Type B pancreatic cell (in vitro differentiated cells): Measurements from ENCODE around the gene PLA2G4E. TPM values are rescaled to one million over a fixed set of nuclear protein-coding genes. Genes with fewer than 3 reads are reported as not detected.

Experiments used
- DNase-seq: peaks from one replicate; pipeline ENCODE4 v3.0.0; 2021; ENCODE audit warnings: mixed read lengths; ENCODE audit not compliant: unreplicated experiment; ENCODE audit errors: extremely low spot score
- H3K27ac Mint-ChIP-seq: 2 replicates; pipeline ENCODE4 v1.8.0; 2021; ENCODE audit warnings: mild to moderate bottlenecking, mixed read lengths
- H3K27me3 Mint-ChIP-seq: 2 replicates; pipeline ENCODE4 v1.8.0; 2021; ENCODE audit warnings: mixed read lengths
- H3K36me3 Mint-ChIP-seq: 2 replicates; pipeline ENCODE4 v1.8.0; 2021; ENCODE audit warnings: mixed read lengths
- H3K4me1 Mint-ChIP-seq: one replicate; pipeline ENCODE4 v1.8.0; 2021; ENCODE audit warnings: mixed read lengths; ENCODE audit not compliant: unreplicated experiment
- H3K4me3 Mint-ChIP-seq: 2 replicates; pipeline ENCODE4 v1.8.0; 2021; ENCODE audit warnings: mild to moderate bottlenecking, mixed read lengths
- H3K9me3 Mint-ChIP-seq: 2 replicates; pipeline ENCODE4 v1.8.0; 2021; ENCODE audit warnings: mixed read lengths
- long read RNA-seq: library from polyadenylated mRNA; unstranded; transcript quantifications from one replicate; pipeline ENCODE4 v2.0.0, GENCODE V29; 2020
- total RNA-seq: library from RNA; stranded (reverse); gene quantifications from 2 replicates; pipeline ENCODE4 v1.2.1, GENCODE V29; 2021; ENCODE audit warnings: low replicate concordance
- TF ChIP-seq, protein P1 (sequence below): fragments of 200-600 bp; sonication (generic); conservative IDR thresholded peaks from 2 replicates; pipeline ENCODE4 v1.5.0; 2021; ENCODE audit warnings: antibody characterized with exemption, mild to moderate bottlenecking

PLA2G4E gene, protein sequence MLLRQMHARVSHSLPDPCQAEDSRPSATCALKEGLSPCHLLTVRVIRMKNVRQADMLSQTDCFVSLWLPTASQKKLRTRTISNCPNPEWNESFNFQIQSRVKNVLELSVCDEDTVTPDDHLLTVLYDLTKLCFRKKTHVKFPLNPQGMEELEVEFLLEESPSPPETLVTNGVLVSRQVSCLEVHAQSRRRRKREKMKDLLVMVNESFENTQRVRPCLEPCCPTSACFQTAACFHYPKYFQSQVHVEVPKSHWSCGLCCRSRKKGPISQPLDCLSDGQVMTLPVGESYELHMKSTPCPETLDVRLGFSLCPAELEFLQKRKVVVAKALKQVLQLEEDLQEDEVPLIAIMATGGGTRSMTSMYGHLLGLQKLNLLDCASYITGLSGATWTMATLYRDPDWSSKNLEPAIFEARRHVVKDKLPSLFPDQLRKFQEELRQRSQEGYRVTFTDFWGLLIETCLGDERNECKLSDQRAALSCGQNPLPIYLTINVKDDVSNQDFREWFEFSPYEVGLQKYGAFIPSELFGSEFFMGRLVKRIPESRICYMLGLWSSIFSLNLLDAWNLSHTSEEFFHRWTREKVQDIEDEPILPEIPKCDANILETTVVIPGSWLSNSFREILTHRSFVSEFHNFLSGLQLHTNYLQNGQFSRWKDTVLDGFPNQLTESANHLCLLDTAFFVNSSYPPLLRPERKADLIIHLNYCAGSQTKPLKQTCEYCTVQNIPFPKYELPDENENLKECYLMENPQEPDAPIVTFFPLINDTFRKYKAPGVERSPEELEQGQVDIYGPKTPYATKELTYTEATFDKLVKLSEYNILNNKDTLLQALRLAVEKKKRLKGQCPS
- 0.12 TPM in 1 of 2 replicates, not detected in the other for total RNA-seq
- long read RNA-seq, result 0 reads

DNA sequence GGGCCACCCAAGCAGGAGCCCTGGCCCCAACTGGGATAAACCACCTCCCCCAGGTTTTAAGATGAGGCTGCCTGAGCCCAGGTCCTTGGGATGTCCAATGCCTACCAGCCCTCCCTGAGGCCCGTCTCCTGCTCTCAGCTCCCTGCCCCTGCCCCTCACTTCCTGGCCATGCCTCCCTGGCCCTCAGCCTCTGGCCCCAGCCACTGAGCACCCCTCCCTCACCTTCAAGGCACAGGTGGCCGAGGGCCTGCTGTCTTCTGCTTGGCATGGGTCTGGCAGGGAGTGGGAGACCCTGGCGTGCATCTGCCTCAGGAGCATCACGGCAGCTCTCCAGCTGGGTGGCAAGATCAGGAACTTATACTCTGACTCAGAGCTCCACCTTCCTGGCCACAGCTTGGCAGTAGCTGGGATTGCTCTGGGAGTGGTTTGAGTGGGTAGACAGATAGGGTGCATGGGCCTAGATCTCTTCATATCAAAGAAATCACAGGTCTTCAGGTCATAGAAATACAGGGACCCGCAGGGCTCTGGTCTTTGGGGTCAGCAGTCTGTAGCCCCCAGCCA is at the start of gene PLA2G4E:
TSS of gene PLA2G4E (minus strand) at position 330 of the 561 bp plus-strand sequence. CDS start at position 318, 12 bp downstream.
- Mint-ChIP-seq H3K4me3 (no peak within 1 kb of the TSS), H3K27me3 (peaks cover 9% of the 10 kb centered on the region), H3K27ac (peak within 1 kb of the TSS; percentile 50), H3K9me3 (peaks cover 9% of the 10 kb centered on the region), H3K36me3 (no peaks in the 10 kb centered on the region), H3K4me1 (no peaks in the 10 kb centered on the region)
- DNase-seq, result no peak
- TF ChIP-seq, protein P1, sequence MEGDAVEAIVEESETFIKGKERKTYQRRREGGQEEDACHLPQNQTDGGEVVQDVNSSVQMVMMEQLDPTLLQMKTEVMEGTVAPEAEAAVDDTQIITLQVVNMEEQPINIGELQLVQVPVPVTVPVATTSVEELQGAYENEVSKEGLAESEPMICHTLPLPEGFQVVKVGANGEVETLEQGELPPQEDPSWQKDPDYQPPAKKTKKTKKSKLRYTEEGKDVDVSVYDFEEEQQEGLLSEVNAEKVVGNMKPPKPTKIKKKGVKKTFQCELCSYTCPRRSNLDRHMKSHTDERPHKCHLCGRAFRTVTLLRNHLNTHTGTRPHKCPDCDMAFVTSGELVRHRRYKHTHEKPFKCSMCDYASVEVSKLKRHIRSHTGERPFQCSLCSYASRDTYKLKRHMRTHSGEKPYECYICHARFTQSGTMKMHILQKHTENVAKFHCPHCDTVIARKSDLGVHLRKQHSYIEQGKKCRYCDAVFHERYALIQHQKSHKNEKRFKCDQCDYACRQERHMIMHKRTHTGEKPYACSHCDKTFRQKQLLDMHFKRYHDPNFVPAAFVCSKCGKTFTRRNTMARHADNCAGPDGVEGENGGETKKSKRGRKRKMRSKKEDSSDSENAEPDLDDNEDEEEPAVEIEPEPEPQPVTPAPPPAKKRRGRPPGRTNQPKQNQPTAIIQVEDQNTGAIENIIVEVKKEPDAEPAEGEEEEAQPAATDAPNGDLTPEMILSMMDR, result no peak

DNA sequence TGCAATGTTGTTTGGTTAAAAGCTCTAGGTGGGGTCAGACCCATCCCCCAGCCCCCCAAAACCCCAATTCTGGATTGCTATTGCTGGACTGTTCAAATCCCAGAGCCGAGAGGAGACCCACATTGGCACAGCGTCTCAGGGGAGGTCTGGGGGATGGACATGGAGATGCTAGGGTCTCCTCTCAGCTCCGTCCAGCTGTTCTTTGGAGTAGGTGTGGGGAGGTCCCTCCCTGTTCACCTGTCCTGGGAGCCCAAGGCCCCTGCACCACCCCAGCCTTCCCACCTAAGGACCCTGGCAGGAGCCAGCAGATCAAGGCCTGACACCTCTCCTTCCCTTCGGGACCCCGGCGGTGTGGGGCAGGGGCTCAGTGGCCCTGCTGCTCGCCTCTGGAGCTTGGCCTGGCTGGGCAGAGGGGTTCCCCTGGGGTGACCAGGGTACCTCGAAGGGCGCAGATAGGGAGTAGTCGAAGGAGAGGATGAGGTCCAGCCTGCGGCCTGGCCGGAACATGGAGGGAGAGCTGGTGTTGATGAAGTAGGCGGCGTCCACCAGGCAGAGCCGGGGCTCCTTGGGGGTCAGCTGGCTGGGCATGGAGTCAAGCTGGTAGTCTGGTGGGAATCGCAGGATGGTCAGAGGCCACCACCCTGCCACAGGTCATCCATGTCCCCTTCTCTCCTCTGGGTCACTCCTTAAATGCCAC is 49.6 kb upstream of the PLA2G4E start:
- H3K4me3 Mint-ChIP-seq, result no peak overlapping the region
- H3K27ac Mint-ChIP-seq, result no peak overlapping the region
- H3K27me3 Mint-ChIP-seq, result peaks cover 15% of the 10 kb centered on the region
- peak; percentile 64 for DNase-seq
- peaks cover 5% of the 10 kb centered on the region for H3K36me3 Mint-ChIP-seq
- peaks cover 4% of the 10 kb centered on the region for H3K9me3 Mint-ChIP-seq
- TF ChIP-seq, protein P1, result no peak
- peaks cover 11% of the 10 kb centered on the region for H3K4me1 Mint-ChIP-seq

DNA sequence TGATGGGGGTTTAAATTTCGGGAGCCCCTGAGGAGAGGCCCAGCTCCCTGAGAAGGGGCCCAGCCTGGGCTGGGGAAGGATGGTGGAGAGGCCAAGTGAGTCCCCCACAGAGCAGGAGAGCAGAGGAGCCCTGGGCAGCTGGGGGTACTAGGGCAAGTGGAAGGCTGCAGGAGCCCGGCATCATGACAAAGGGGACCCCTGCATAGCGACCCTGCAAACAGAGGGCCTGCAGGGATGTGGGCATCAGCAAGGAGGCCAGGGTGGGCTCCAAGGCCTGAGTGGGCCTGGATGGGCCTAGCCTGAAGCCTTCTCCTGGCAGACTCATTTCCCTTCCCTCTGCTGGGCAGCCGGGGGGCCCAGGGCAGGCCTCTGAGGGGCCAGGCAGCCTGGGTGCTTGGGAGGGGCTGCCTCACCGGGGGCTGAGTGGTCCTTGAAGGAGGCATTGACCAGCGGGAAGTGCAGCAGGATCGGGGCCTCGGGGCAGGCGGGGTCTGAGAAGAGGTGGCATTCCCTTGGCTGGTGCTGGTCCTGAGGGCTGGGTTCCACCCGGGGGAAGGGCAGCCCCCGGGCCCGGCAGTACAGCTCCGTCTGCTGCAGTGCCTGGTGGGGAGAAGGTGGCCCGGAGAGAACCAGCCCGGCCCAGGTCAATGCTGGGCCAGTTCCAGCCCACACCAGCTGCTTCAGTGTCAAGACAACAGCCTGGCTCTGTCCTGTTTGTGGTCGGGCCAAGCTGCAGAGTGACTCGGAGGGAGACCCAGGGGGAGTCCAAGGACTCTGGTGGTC is 48.8 kb upstream of the PLA2G4E start:
- DNase-seq, result peak; percentile 66
- H3K36me3 Mint-ChIP-seq, result peaks cover 5% of the 10 kb centered on the region
- peaks cover 11% of the 10 kb centered on the region for H3K4me1 Mint-ChIP-seq
- TF ChIP-seq, protein P1, result no peak
- H3K27me3 Mint-ChIP-seq, result peaks cover 15% of the 10 kb centered on the region
- H3K27ac Mint-ChIP-seq, result peak overlapping the region; percentile 8
- H3K4me3 Mint-ChIP-seq, result no peak overlapping the region
- H3K9me3 Mint-ChIP-seq, result peaks cover 4% of the 10 kb centered on the region

DNA sequence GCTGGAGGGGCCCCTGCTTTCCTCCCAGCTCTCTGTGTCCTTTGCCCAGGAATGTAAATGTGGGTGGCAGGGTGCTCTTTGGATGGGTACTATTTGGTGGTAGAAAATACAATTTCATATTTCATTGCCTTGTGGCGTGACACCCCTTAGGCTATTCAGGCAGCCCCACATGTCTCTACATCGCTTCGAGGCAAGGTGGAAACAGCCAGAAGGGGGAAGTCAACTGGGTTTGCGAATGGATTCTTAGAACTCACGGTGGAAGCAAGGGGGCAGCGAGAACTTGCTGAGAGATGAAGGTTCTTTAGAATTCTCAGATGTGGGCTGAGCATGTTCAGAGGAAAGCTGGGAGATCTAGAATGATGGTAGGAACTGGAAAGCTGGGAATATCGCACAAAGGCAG is 48.2 kb upstream of the PLA2G4E start:
- H3K27ac Mint-ChIP-seq, result peak overlapping the region; percentile 8
- peaks cover 4% of the 10 kb centered on the region for H3K9me3 Mint-ChIP-seq
- no peak for DNase-seq
- TF ChIP-seq, protein P1, result no peak
- no peak overlapping the region for H3K4me3 Mint-ChIP-seq
- peaks cover 12% of the 10 kb centered on the region for H3K27me3 Mint-ChIP-seq
- H3K4me1 Mint-ChIP-seq, result peaks cover 11% of the 10 kb centered on the region
- H3K36me3 Mint-ChIP-seq, result peaks cover 5% of the 10 kb centered on the region
